ENCODE data around the gene RFESD. TPM values are rescaled to one million over a fixed set of nuclear protein-coding genes. Genes with fewer than 3 reads are reported as not detected.

Gene RFESD
- total and polyA plus RNA-seq, 2 of the 8 experiments (the other 6 are each of a cell fraction or from before 2014, with no cell fraction given) = 1.7 to 2.0 TPM

GRCh38 chr5:95606419-95606818 is 40.2 kb upstream of the RFESD start:
- Histone ChIP-seq H2AFZ (ENCODE audit: low read length) (no peak overlapping the region), H3K4me2 (ENCODE audit: insufficient read depth in 1 of 2, low read depth in 2 of 2, low read length in 2 of 2) (no peak overlapping the region), H3K56ac (replicated peaks; ENCODE audit: insufficient read length, low read depth, low read length) (no peak overlapping the region), H3K9me3 (ENCODE audit: insufficient read depth in 2 of 2, low read depth in 1 of 2, low read length in 1 of 2) (no peaks in the 10 kb centered on the region), H2BK12ac (ENCODE audit: low read depth, low read length) (no peak overlapping the region), H4K8ac (ENCODE audit: extremely low read depth, insufficient read depth, low read length) (no peak overlapping the region), H3K14ac (ENCODE audit: insufficient read length) (no peak overlapping the region), H3K79me2 (ENCODE audit: control insufficient read depth in 1 of 2, insufficient read depth in 2 of 2, low read length in 2 of 2) (no peaks in the 10 kb centered on the region), H3K4ac (replicated peaks; ENCODE audit: insufficient read length, low read depth, low read length) (no peak overlapping the region), H3K18ac (ENCODE audit: extremely low read depth, low read length) (no peak overlapping the region), H3K36me3 (ENCODE audit: control insufficient read depth in 2 of 4, insufficient read depth in 4 of 4, low read length in 3 of 4) (no peaks in the 10 kb centered on the region; a peak in 1 of 8 replicates), H4K91ac (replicated peaks; ENCODE audit: insufficient read length, low read length) (no peak overlapping the region), H3K23ac (ENCODE audit: insufficient read length) (no peak overlapping the region), H4K5ac (ENCODE audit: insufficient read length, low read depth, low read length) (no peak overlapping the region), H2BK15ac (ENCODE audit: low read length) (no peak overlapping the region), H2BK120ac (replicated peaks; ENCODE audit: low read depth, low read length) (no peak overlapping the region), H4K20me1 (replicated peaks in 1 of 2; ENCODE audit: control insufficient read depth in 1 of 2, insufficient read depth in 2 of 2, low read length in 2 of 2) (no peaks in the 10 kb centered on the region), H2AK5ac (ENCODE audit: low read depth, low read length) (no peak overlapping the region), H2BK5ac (ENCODE audit: low read depth, low read length) (no peak overlapping the region), H3K9ac (replicated peaks in 1 of 4; ENCODE audit: extremely low read depth in 1 of 4, low read depth in 3 of 4, low read length in 3 of 4) (no peak overlapping the region), H3K27ac (ENCODE audit: low read depth, low read length) (no peak overlapping the region), H3K27me3 (replicated peaks in 1 of 4; ENCODE audit: control insufficient read depth in 3 of 4, extremely low read depth in 1 of 4, insufficient read depth in 3 of 4, low read length in 3 of 4) (no peaks in the 10 kb centered on the region), H3K79me1 (ENCODE audit: low read depth, low read length) (no peaks in the 10 kb centered on the region), H2BK20ac (ENCODE audit: low read length) (no peak overlapping the region), H3K4me1 (replicated peaks in 1 of 4; ENCODE audit: control insufficient read depth in 3 of 4, insufficient read depth in 4 of 4, low read length in 3 of 4) (no peaks in the 10 kb centered on the region), H3K4me3 (ENCODE audit: extremely low read depth in 1 of 4, insufficient read depth in 2 of 4, low read depth in 3 of 4, low read length in 4 of 4) (no peak overlapping the region), H3K23me2 (ENCODE audit: low read depth, low read length) (no peaks in the 10 kb centered on the region)
- 76% methylated on average over 1 of the region's 1 CpG; no CpG with 5 or more reads in 1 of the 2 experiments for WGBS, 2 experiments (ENCODE audit: extremely low coverage in 1 of 2, insufficient coverage in 1 of 2, insufficient read length in 1 of 2, insufficient replicate concordance in 2 of 2, low coverage in 1 of 2, low lambda C conversion rate in 2 of 2, missing lambda C conversion rate in 1 of 2)
- TF ChIP-seq BCL11A (IDR thresholded peaks at IDR 0.05; ENCODE audit: low read depth in 2 of 2, low read length in 2 of 2) (no peak), NRF1 (IDR thresholded peaks at IDR 0.05; ENCODE audit: low read depth, low read length) (no peak), SP2 (IDR thresholded peaks at IDR 0.05; ENCODE audit: low read length) (no peak), HDAC2 (IDR thresholded peaks at IDR 0.05; ENCODE audit: borderline replicate concordance in 1 of 2, low read depth in 2 of 2, low read length in 2 of 2) (no peak), PHF8 (conservative IDR thresholded peaks at IDR 0.05; ENCODE audit: low read depth, low read length) (no peak), ASH2L (IDR thresholded peaks at IDR 0.05; ENCODE audit: low read length) (no peak), POU5F1 (IDR thresholded peaks at IDR 0.05; ENCODE audit: low read depth, low read length) (no peak), TEAD4 (IDR thresholded peaks at IDR 0.05; ENCODE audit: low read depth, low read length) (no peak), TBP (IDR thresholded peaks at IDR 0.05; ENCODE audit: low read depth, low read length) (no peak)
- TF ChIP-seq, protein P1, sequence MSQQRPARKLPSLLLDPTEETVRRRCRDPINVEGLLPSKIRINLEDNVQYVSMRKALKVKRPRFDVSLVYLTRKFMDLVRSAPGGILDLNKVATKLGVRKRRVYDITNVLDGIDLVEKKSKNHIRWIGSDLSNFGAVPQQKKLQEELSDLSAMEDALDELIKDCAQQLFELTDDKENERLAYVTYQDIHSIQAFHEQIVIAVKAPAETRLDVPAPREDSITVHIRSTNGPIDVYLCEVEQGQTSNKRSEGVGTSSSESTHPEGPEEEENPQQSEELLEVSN (IDR thresholded peaks at IDR 0.05) = no peak
- DNase-seq (ENCODE audit: low read depth in 1 of 2, low spot score in 2 of 2) (no peak), FAIRE-seq (no peak)
- POLR2A ChIA-PET (ENCODE audit: partially characterized antibody) = no interaction called here
- CTCF ChIA-PET (ENCODE audit: partially characterized antibody) = no interaction called here

Data from H1 (cell line).